HFF-Myc (cell line): Measurements from ENCODE around the gene TUBGCP2.

Experiments used
- DNase-seq: peaks from one replicate; pipeline ENCODE4 v3.0.0-alpha.2; 2011; ENCODE audit warnings: low read depth; ENCODE audit errors: extremely low read depth
- H3K4me3 ChIP-seq: replicated peaks from 2 replicates; pipeline ENCODE4 v1.5.1; 2011; ENCODE audit warnings: low read depth, mild to moderate bottlenecking, control low read depth, low read length
- TF ChIP-seq, protein P1 (sequence below): IDR thresholded peaks from 2 replicates; pipeline ENCODE4 v1.5.1; 2012; ENCODE audit warnings: mild to moderate bottlenecking, low read depth, low read length, control low read depth; ENCODE audit errors: missing control alignments

TUBGCP2 gene

DNA sequence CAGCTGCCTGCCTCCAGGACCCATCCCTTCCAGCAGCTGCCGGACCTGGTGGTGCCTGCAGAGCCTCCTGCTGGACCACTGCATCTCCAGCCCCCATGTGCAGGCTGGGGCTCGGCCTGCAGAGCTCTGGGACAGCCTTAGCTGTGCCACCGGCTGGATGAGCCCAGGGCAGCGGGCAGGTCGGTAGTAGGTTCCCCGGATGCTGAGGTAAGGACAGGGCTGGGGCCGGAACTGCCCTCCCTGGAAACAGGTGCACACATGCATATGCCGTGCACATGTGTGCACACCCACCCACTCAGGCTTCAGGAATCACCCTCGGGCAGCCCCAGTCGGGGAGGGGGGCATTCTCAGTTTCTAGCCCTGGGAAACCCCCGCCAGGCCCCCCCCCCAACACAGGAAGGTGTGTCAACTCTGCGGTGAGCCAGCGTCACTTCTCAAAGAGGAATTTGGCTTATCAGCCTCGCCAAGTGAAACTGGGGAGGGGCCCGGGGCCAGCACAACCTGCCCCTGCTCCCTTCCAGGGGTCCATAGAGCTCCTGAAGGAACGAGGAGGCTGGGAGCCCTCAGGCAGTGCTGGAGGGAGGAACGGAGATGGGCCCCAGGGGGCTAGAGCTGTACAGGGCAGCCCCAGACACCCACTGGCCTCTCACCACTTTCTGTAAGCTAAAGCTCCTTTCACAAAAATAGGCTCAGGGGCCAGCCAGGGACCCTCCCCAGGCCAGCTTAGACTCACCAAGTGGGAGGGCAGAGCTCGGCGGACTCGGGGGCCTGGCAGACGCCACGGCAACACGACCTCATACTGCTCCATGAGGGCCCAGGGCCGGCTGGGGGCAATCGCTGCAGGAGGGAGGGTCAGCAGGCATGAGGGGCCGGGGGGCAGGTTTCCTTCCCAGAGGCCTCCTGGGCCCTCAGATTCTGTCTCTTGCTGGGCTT is 33.7 kb downstream of the TUBGCP2 start:
- TF ChIP-seq, protein P1, sequence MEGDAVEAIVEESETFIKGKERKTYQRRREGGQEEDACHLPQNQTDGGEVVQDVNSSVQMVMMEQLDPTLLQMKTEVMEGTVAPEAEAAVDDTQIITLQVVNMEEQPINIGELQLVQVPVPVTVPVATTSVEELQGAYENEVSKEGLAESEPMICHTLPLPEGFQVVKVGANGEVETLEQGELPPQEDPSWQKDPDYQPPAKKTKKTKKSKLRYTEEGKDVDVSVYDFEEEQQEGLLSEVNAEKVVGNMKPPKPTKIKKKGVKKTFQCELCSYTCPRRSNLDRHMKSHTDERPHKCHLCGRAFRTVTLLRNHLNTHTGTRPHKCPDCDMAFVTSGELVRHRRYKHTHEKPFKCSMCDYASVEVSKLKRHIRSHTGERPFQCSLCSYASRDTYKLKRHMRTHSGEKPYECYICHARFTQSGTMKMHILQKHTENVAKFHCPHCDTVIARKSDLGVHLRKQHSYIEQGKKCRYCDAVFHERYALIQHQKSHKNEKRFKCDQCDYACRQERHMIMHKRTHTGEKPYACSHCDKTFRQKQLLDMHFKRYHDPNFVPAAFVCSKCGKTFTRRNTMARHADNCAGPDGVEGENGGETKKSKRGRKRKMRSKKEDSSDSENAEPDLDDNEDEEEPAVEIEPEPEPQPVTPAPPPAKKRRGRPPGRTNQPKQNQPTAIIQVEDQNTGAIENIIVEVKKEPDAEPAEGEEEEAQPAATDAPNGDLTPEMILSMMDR: no peak
- DNase-seq: no peak

DNA sequence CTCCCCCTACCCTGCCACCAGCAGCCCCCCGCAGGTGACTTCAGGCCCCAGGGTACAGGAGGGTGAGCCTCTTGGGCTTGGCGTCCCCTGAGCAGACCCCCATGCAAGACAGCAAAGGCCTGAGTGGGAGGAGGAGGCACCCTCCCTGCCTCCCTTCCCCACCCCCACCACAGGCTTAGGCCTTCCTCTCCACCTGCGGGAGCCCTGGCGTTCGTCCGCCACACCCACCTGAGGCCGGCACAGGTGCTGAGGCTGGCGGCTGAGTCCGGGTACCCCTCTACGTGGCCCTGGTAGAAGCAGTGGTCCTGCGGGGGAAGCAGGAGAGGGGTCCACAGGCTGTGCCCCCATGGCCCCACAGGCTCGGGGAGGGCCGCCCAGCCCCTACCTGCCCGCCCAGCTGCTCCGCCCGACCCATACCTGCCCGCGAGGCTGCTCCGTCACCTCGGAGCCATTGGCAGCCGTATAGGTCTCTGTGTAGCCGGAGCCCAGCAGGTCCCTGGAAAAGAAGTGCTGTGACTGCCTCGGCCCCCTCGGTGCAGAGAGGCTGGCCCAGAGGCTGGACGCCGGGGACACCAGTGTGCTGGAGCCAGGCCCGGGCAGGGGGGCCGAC is 35.0 kb downstream of the TUBGCP2 start:
- DNase-seq: no peak
- TF ChIP-seq, protein P1: no peak
- no peak overlapping the region for H3K4me3 ChIP-seq

More for the DNA sequence above, 33.7 kb downstream of the TUBGCP2 start:
- 0 out of 2 replicates have a peak overlapping the region, but pooled peaks have one; percentile 1 for H3K4me3 ChIP-seq

DNA sequence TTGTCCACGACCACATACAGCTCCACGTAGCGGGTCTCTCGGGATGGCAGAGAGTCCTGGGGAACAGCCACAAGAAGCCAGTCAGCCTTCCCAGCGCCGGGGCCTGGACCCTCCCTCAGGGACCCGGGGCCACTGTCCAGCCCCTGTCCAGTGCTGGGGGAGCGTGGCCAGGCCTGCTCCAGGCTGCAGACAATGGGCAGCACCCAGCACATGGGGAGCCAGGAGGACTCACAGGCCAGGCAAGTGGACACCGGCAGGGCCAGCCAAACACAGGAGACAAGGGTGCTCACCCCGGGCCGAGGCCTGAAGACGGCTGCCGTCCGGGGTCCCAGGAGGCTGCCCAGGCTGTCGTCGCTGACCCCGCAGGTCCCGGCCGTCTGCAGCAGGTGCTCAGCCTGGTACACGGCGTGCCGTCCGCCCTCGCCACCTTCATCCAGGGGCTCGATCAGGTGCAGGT is 35.7 kb downstream of the TUBGCP2 start:
- no peak overlapping the region for H3K4me3 ChIP-seq
- TF ChIP-seq, protein P1: no peak
- DNase-seq: no peak

DNA sequence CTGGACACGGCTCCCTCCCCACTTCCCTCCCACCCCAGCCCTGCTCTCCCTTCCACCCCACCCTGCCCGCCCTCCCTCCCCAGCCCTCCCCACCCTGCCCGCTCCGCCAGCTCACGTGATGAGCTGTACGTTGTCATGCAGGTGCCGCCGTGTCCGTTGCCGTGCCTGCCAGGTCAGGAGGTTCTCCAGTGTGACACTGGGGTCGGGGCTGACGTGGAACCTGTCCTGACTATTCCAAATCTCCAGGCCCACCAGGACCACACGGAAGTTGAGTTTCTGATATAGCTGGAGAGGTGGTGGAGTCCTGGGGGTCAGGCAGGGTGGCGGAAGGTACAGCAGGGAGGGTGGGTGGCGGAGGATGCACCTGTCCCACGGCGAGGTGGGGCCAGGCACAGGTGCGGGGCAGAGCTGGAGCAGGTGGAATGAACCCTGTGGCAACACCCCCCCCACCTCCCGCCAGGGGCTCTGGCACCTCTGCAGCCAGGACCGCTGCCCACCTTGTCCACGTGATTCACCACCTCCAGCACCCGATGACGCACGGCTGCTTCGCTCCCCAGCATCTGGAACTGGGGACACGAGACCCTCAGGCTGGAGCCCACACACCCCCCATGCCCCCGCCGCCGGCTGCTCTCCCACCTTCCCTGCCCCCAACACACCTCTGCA is 36.2 kb downstream of the TUBGCP2 start:
- H3K4me3 ChIP-seq: no peak overlapping the region
- DNase-seq: no peak
- TF ChIP-seq, protein P1: no peak

DNA sequence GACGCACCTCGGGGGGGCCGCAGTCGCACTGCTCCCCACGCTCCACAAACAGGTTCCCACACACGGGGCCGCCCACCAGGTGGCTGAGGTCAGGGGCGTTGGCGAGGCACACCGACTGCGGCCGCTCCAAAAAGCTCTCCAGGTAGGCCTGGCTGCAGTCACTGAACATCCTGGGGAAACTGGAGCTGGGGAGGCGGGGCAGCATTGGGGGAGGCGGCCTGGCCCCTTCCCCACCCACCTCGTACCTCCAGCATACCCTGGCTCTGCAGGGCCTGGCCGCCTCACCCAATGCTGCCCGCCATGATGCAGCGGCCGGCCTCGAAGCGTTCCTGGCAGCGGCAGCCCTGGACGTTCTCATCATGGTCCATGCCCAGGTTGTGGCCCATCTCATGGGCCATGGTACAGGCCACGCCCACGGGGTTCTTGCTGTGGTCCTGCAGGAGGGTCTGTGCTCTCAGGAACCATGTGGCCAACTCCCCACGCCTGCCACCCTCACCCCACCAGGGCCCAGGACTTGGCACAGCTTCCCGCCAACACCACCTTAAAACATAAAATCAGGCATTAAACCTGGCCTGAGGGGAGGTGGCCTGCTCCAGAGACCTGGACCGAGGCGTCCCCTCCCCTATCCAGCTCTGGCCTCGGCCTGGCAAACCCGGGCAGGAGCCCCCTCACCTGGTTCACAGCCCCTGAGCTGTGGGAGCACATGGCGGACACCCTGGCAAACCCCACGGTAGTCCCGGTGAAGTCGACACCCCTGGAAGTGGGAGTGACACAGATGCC is 37.0 kb downstream of the TUBGCP2 start:
- TF ChIP-seq, protein P1: no peak
- DNase-seq: no peak
- no peak overlapping the region for H3K4me3 ChIP-seq

DNA sequence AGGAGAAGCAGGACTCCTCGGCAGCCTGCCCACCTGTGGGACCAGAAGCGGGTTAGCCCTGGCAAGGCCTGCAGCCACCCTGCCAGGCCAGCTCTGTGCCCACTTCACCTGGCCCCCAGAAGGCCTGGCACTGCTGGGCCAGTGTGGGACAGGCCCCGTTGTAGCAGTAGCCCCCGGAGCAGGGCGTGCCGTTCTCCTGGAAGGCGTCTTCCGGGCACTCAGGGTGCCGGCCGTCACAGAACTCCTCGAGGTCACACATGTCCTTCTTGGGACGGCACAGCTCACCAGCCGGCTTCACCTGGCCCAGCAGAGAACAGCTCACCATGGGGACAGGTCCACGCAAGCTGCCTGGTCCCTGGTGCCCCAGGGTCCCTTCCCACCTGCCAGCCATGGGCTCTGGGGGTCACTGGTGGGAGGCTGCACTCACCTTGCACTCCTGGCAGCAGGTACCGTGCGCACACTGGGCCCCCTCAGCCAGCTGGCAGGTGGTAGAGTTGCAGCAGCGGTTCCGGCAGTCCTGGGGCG is 37.8 kb downstream of the TUBGCP2 start:
- H3K4me3 ChIP-seq: no peak overlapping the region
- TF ChIP-seq, protein P1: no peak
- no peak for DNase-seq
